Inflammatory macrophage (primary cell): ENCODE data around the gene VPS33B.

ENCODE experiments used
- DNase-seq, 2 donors: peaks; one replicate each; pipeline ENCODE4 v3.0.0-alpha.2; 2020 to 2022

VPS33B gene

GRCh38 chr15:90974216-90974615 is 48.2 kb downstream of the VPS33B start:
- DNase-seq: no peak

DNA sequence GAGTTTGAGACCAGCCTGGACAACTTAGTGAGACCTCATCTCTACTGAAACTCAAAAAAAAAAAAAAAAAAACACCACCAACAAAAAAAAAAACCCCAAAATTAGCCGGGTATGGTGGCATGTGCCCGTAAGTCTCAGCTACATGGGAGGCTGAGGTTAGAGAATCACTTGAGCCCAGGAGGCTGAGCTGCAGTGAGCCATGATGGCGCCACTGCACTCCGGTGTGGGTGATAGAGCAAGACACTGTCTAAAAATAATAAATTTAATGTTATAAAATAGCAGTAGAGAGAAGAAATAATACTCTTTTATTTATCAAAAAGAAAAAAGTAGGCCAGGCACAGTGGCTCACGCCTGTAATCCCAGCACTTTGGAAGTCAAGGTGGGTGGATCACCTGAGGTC is 50.3 kb downstream of the VPS33B start:
- DNase-seq: no peak

DNA sequence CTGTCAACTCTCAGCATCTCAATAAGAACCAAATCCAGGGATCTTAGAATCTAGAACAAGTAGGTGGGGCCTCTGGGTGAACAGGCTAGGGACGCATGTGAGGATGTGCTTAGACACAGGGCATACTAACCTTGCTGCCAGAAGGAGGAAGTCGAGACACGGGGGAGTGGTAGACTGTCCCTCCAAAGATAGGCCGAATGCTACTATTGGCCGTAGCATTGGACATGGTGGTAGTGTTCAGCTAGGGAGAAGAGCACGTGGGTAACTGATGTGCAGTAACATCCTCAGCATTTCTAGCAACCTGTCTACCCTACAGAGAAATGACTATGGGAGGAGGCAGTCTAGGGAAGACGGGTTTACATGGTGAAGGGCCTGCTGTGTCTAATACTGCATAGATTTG is 52.1 kb downstream of the VPS33B start:
- DNase-seq: no peak

GRCh38 chr15:90968434-90968833 is 54.0 kb downstream of the VPS33B start:
- no peak for DNase-seq

DNA sequence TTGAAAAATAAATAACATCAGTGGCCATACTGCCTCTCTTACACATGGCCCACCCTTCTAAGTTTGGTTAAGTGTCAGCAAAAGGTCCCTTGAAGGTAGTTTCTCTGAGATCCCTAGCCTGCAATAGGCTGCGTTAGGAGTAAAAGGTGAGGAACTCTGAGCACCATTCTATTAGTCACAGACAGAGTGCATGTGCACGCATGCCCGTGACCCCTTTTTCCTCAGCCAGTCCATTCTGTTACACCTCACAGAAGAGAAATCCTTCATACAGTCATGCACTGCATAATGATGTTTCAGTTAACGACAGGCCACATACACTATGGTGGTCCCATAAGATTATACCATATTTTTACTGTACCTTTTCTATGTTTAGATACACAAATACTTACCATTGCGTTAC is 55.2 kb downstream of the VPS33B start:
- no peak for DNase-seq

- DNase-seq: no peak
Measured at GRCh38 chr15:90966262-90966661, 56.1 kb downstream of the VPS33B start.

DNA sequence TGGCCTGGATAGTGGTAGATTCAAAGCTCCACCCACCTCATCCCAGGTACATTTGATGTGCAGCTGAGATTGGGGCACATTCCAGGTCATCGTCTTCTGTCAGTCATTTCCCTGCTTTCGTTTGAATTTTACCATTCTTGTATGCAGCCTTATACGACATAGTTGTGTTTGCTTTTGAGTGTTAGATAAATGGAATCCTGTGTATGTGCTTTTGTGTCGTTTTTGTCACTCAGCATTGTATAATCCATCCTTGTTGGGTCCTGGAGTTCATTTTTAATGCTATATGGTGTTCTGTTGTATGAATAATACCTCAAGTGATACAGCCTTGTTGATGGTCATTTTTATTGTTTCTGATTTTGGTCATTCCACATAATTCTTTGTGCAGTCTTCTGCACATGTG is 60.4 kb downstream of the VPS33B start:
- no peak for DNase-seq

DNA sequence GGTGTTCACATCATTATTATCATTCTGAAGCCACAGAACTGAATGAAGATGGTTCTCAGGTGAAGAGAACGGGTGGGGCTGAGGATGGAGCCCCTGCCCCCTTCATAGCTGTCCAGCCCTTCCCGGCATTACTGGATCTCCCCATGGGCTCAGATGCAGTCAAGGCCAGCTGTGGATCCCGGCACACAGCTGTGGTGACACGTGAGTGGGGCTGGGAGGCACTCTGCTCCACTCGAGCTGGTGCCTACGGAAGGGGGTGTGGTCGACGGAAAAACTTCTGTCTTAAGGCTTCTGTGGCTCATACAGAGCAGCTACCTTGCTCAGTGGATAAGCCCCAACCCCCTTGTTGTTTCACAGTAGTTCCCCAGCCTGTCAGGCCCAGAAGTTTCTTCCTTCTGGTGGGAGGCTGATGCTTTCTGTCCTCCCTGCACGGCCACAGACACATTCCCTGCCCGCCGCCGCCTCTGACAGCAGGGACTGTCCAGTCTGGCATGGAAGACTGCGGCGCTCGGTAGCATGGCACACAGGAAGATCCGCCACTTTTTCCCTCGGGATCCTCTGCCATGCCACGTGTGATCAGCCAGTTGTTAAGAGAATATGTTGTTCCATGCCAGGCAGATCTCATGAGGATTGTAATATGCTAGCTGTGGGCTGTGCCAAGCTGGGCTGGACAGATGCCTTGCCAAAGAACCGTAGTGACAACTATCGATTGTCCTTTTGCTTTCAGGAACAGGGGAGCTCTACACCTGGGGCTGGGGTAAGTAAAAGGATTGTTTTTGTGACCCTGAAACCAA is 61.9 kb downstream of the VPS33B start:
- DNase-seq: no peak

DNA sequence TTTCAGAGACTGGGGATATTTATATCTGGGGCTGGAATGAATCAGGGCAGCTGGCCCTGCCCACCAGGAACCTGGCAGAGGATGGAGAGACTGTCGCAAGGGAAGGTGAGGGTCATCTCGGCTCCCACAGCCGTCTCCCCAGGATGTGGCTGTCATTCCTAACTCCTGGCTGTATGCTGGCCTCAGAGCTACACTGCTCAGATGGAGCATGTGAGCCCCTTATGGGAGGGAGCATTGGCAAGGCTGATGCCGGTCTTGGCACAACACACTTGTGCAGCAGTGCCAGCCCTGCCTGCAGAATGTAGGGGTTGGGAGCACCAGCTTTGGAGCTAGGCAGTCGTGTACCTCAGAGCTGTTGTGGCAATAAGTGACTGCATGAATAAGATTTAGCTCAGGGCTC is 62.5 kb downstream of the VPS33B start:
- no peak for DNase-seq

- no peak for DNase-seq
Measured at GRCh38 chr15:90959028-90959595, 63.3 kb downstream of the VPS33B start.

DNA sequence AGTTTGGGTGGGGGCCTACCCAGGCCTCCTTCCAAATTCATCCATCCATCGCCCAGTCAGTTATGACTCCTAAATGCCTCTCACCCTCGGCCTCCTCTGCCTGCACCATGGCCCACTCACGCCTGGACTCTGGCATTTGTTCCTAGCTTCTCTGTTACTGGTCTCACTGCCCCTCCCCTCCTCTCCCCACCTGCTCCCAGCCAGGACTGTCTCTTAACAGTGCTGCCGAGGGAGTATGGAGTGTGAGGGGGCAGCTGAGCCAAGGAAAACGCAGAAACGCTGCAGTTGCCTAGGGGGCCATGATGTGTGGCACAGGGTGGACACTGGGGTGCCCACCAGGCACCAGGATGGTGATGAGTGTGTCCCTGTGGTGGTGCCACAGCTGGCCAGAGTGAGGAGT is 64.6 kb downstream of the VPS33B start:
- DNase-seq: no peak

GRCh38 chr15:90957031-90957790 is 65.2 kb downstream of the VPS33B start:
- DNase-seq: no peak

- peak; percentile 37 to 59 for DNase-seq
Measured at GRCh38 chr15:90956274-90957030, 65.9 kb downstream of the VPS33B start.

DNA sequence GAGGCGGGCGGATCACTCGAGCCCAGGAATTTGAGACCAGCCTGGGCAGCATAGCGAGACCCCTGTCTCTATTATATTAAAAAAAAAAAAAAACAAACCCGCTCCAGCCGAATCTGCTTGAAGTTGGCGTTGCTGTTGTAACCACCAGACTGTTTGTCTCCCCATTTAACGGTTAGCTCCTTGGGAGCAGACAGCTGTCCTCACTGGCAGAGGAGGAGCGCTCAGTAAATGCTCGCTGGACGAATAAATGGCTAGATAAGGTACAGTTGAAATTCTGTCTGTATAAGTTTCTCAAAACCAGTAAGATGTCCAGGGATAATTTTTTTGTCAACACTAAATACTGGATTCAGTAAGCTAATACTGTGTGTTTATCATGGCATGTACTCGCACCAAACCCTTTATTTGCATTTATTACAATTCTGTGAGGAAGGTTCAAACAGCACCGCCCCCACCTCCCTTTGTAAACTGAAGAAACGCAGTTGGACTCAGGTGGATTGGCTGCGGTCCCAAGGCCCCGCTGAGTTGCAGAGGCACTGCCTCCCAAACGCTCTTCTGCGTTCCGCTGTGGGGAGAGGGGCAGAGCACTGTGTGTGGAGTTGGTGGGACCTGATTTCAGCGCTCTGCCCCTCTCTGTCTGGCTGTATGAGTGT is 66.6 kb downstream of the VPS33B start:
- DNase-seq: no peak

DNA sequence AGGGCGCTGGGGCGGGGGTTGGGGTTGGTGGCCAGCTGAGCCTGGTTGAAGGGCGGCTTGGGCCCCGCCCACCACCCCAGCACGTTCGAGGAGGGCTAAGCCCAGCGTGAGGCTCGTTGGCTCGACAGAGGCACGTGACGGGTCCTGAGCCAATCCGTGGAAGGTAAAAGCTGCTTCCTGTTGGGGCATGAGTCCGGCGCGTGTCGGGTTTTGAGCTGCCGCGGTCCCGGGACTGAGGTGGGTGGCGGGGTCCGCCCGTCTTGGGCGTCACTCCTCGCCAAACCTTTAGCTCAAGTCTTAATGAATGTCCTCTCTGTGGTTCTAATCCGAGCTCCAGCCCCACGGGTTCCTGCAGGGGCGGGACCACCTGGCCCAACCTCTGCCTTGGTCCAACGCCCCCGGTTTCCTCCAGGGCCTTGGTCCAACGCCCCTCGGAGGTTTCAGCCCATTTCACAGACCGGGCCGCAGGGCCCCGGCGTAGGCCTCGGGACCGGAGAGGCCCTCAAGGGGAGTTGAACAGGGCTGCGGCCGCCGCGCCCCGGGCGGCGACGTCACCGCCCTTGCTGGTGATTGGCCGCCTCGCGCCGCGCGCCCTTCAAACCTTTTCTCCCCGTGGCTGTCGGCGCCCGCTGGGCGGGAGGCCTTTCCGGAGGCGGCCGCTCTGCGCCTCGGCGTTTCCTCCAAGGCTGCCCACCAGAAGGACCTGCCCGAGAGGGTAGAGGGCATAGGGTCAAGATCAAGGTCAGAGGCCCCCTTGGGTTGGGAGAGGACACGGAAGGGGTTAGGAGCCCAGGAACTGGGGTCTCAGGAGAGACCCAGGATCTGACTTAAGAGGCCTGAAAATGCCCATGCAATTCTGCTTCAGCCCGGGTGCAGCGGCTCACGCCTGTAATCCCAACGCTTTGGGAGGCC is 67.4 kb downstream of the VPS33B start, which contains the start of gene RCCD1:
Gene RCCD1 (plus strand): TSS at position 173 of the 912 bp plus-strand sequence. CDS start 1,851 bp downstream, outside the sequence.
- DNase-seq: peak; percentile 96 to 98

DNA sequence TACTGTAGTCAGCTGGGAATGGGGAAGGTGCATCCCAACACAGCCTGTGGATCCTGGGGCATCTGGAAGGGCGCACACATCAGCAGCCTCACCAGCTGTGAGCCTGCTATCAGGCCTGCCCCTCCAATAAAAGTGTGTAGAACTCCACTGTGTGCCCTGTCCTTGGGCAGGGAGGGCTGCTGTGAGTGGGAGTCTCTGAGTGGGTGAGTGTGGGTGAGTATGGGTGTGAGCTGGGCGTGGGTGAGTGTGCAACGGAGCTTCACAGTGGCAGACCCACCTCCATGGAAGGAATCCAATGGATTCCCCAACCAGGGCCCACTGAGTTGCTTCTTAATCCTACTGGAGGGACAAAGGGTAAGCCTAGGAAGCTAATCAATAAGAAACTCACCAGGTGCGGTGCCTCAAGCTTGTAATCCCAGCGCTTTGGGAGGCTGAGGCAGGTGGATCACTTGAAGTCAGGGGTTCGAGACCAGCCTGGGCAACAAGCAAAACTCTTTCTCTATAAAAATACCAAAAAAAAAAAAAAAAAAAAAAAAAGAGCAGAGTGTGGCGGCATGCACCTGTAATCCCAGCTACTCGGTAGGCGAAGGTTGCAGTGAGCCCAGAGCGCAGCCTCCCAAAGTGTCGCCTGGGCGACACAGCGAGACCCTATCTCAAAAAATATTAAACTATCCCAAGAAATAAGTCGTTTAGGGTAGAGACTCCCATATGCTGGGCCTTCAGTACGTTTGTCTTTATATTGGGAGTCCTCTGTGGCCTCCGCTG is 68.3 kb downstream of the VPS33B start:
- DNase-seq: no peak

GRCh38 chr15:90952901-90953677 is 69.3 kb downstream of the VPS33B start:
- DNase-seq: no peak

DNA sequence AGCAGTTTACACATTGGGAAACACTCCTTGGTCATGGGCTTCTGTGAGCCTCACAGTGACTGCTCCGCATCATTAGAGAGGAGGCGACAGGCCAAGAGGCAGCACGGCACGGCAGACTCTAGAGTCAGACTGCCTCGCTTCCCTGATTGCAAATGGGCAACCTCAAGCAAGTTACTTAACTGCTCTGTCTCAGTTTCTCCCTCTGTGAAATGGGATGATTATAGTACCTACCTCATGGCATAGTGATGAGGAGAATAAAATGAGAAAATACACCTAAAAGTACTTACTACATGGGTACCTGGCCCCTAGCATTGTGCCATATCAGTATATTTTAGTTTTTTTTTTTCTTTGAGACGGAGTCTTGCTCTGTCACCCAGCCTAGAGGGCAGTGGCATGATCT is 71.7 kb downstream of the VPS33B start:
- DNase-seq: no peak

GRCh38 chr15:90949979-90950675 is 72.3 kb downstream of the VPS33B start:
- no peak for DNase-seq
